T-cell (primary cell): ENCODE data around the gene XXYLT1. TPM values are rescaled to one million over a fixed set of nuclear protein-coding genes. Genes with fewer than 3 reads are reported as not detected.
A peak's percentile ranks its signal among the peaks of the same experiment; 100 is the strongest.

Source experiments
- ATAC-seq, 4 experiments: fragments of 200-7000 bp in 3 of 4; fragments of 150-1000 bp in 1 of 4; cut with Tn5 transposase; replicated peaks in 1 of 4; 1 replicate in 3 of 4; 2 replicates in 1 of 4; pipeline ENCODE4 v1.10.0; 2021; ENCODE audit warnings: moderate library complexity in 3 of 4, mild to moderate bottlenecking in 2 of 4, moderate number of reproducible peaks in 1 of 4
- CTCF ChIA-PET, 2 donors: fragments of 300-600 bp; sonication (Branson Sonifier 250); formaldehyde crosslinking; loops; one replicate each; lab custom pipeline; 2022; ENCODE audit warnings: antibody characterized with exemption in 2 of 2; lab: Charles Lee
- POLR2A ChIA-PET, 2 donors: fragments of 300-600 bp; sonication (Branson Sonifier 250); formaldehyde crosslinking; loops; one replicate each; lab custom pipeline; 2022; ENCODE audit warnings: antibody characterized with exemption in 2 of 2; lab: Charles Lee
- DNase-seq, 35 experiments: peaks; one replicate each; pipeline versions ENCODE4 v3.0.0 to v3.0.0-alpha.2; 2013 to 2023
- H3K27ac ChIP-seq: one replicate; pipeline ENCODE4 v1.5.1; 2013; ENCODE audit warnings: low read length
- H3K27me3 ChIP-seq, 2 experiments: replicated peaks in 1 of 2; 1 replicate in 1 of 2; 2 replicates in 1 of 2; pipeline versions ENCODE4 v1.6.1 to v1.7.0; 2013; ENCODE audit warnings: low read length in 1 of 2, mixed read lengths in 1 of 2; ENCODE audit not compliant: control insufficient read depth in 2 of 2, insufficient read depth in 2 of 2; ENCODE audit errors: extremely low read depth in 1 of 2
- H3K36me3 ChIP-seq, 2 donors: 1 replicate in 1 of 2; 2 replicates in 1 of 2; pipeline versions ENCODE4 v1.6.1 to v1.7.0; 2013; ENCODE audit warnings: low read length in 1 of 2; ENCODE audit not compliant: control insufficient read depth in 2 of 2, insufficient read depth in 1 of 2; ENCODE audit errors: extremely low read depth in 1 of 2
- H3K4me1 ChIP-seq, 2 experiments: 1 replicate in 1 of 2; 2 replicates in 1 of 2; pipeline versions ENCODE4 v1.6.1 to v1.7.0; 2013; ENCODE audit warnings: low read length in 2 of 2, mixed read lengths in 1 of 2; ENCODE audit not compliant: insufficient read depth in 2 of 2, control insufficient read depth in 1 of 2; ENCODE audit errors: extremely low read depth in 1 of 2
- H3K4me3 ChIP-seq, 2 donors: 1 replicate in 1 of 2; 2 replicates in 1 of 2; pipeline versions ENCODE4 v1.5.1 to v1.7.0; 2013; ENCODE audit warnings: mild to moderate bottlenecking in 2 of 2, low read length in 1 of 2, moderate library complexity in 1 of 2; ENCODE audit not compliant: control insufficient read depth in 1 of 2; ENCODE audit errors: extremely low read depth in 1 of 2
- H3K9me3 ChIP-seq: 2 replicates; pipeline ENCODE4 v1.7.0; 2013
- H3K27ac Mint-ChIP-seq, 2 donors: one replicate each; pipeline ENCODE4 v1.8.0; 2020 to 2021; ENCODE audit warnings: mild to moderate bottlenecking in 2 of 2, mixed read lengths in 2 of 2
- H3K27me3 Mint-ChIP-seq, 2 donors: one replicate each; pipeline ENCODE4 v1.8.0; 2021 to 2022; ENCODE audit warnings: mixed read lengths in 2 of 2
- H3K36me3 Mint-ChIP-seq: one replicate; pipeline ENCODE4 v1.8.0; 2021; ENCODE audit warnings: mixed read lengths
- H3K4me1 Mint-ChIP-seq, 3 donors: one replicate each; pipeline ENCODE4 v1.8.0; 2020 to 2022; ENCODE audit warnings: mixed read lengths in 3 of 3, mild to moderate bottlenecking in 1 of 3
- H3K4me3 Mint-ChIP-seq, 3 donors: one replicate each; pipeline ENCODE4 v1.8.0; 2020 to 2022; ENCODE audit warnings: mild to moderate bottlenecking in 3 of 3, mixed read lengths in 3 of 3, moderate library complexity in 3 of 3
- H3K9me3 Mint-ChIP-seq, 3 donors: one replicate each; pipeline ENCODE4 v1.8.0; 2020 to 2022; ENCODE audit warnings: mixed read lengths in 3 of 3
- WGBS: methylation state at CpG from one replicate; pipeline ENCODE4 v1.1.5; 2013; ENCODE audit warnings: missing lambda C conversion rate; ENCODE audit not compliant: insufficient coverage; 5-methylcytosine and 5-hydroxymethylcytosine counted together
- total RNA-seq, 35 experiments: library from RNA in 6 of 35; stranded (reverse) in 6 of 35; fragments of 120-200 nt in 1 of 35; gene quantifications; one replicate each; pipeline versions ENCODE4 v1.2.1 to v1.2.4 and lab custom pipeline; 2013 to 2026

XXYLT1 gene
- total RNA-seq, 5 donors from 2014 or later (not counting 1 experiment from before 2014, with no cell fraction given): 4.6 to 9.1 (median 5.7) TPM

GRCh38 chr3:195139091-195139875 is 131.7 kb downstream of the XXYLT1 start:
- ChIA-PET POLR2A (no interaction called here), CTCF (no interaction called here)
- Histone ChIP-seq H3K9me3 (no peaks in the 10 kb centered on the region), H3K36me3 (peaks cover 0 to 5% of the 10 kb centered on the region in 2 donors), H3K27me3 (no peaks in the 10 kb centered on the region), H3K4me3 (peak overlapping the region in 1 of 2 donors; percentile 33), H3K27ac (peak overlapping the region; percentile 77), H3K4me1 (no peaks in the 10 kb centered on the region)
- 59% methylated on average over 10 of the region's 13 CpGs for WGBS
- H3K4me1 Mint-ChIP-seq: no peaks in the 10 kb centered on the region
- no peak overlapping the region for H3K27ac Mint-ChIP-seq
- H3K36me3 Mint-ChIP-seq: peaks cover 31% of the 10 kb centered on the region
- peaks cover 14 to 21% (median 14%) of the 10 kb centered on the region in 3 donors for H3K9me3 Mint-ChIP-seq
- H3K27me3 Mint-ChIP-seq: no peaks in the 10 kb centered on the region
- no peak for ATAC-seq
- H3K4me3 Mint-ChIP-seq: no peak overlapping the region
- DNase-seq: no peak

- Mint-ChIP-seq H3K4me3 (no peak overlapping the region), H3K36me3 (peaks cover 28% of the 10 kb centered on the region), H3K27ac (no peak overlapping the region), H3K9me3 (peaks cover 14 to 21% (median 14%) of the 10 kb centered on the region in 3 donors), H3K4me1 (peaks cover 0 to 3% (median 0%) of the 10 kb centered on the region in 3 donors), H3K27me3 (no peaks in the 10 kb centered on the region)
- Histone ChIP-seq H3K36me3 (peaks cover 0 to 5% of the 10 kb centered on the region in 2 donors), H3K27me3 (no peaks in the 10 kb centered on the region), H3K27ac (no peak overlapping the region), H3K4me1 (no peaks in the 10 kb centered on the region), H3K9me3 (no peaks in the 10 kb centered on the region), H3K4me3 (no peak overlapping the region)
- ChIA-PET POLR2A (no interaction called here), CTCF (no interaction called here)
- ATAC-seq: no peak
- no peak for DNase-seq
- 97% methylated on average over 6 of the region's 11 CpGs for WGBS
These were observed 133.0 kb downstream of the XXYLT1 start for GRCh38 chr3:195137638-195138588.

DNA sequence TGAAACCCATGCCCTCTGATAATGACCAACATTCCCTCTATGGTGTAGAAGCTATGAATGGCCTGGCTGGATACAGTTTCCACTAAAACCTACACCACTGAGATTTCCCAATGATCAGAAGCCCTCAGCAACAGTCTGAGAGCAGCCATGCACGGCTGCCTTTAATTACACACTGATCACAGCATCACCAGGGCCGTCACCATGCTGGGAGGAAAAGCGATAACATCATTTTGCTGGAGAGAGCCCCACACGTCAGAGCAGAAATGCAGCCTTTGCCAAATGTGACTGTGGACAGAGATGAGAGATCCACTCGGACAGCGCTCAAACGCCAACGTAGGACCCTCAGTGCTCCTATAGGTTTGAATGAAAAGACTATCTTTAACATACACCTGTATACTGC is 135.0 kb downstream of the XXYLT1 start:
- Histone ChIP-seq H3K4me1 (no peaks in the 10 kb centered on the region), H3K36me3 (no peaks in the 10 kb centered on the region), H3K27me3 (no peaks in the 10 kb centered on the region), H3K9me3 (no peaks in the 10 kb centered on the region), H3K4me3 (no peak overlapping the region), H3K27ac (no peak overlapping the region)
- ChIA-PET CTCF (no interaction called here), POLR2A (interaction anchor here in 1 of 2 donors (0.6 kb wide), 1 partner anchor 72 kb away, joined by 3 read pairs; no protein-coding TSS in a partner anchor)
- Mint-ChIP-seq H3K27me3 (no peaks in the 10 kb centered on the region), H3K4me3 (no peak overlapping the region), H3K27ac (no peak overlapping the region), H3K4me1 (peaks cover 0 to 7% (median 0%) of the 10 kb centered on the region in 3 donors), H3K36me3 (peaks cover 11% of the 10 kb centered on the region), H3K9me3 (peaks cover 5 to 7% (median 6%) of the 10 kb centered on the region in 3 donors)
- WGBS: 87% methylated on average over 2 of the region's 8 CpGs
- ATAC-seq (no peak), DNase-seq (no peak)

- ATAC-seq (no peak), DNase-seq (no peak)
- Histone ChIP-seq H3K4me3 (no peak overlapping the region), H3K36me3 (no peaks in the 10 kb centered on the region), H3K4me1 (peaks cover 0 to 8% of the 10 kb centered on the region in 2 experiments), H3K27ac (no peak overlapping the region), H3K27me3 (no peaks in the 10 kb centered on the region), H3K9me3 (no peaks in the 10 kb centered on the region)
- H3K4me3 Mint-ChIP-seq: no peak overlapping the region
- H3K9me3 Mint-ChIP-seq: no peaks in the 10 kb centered on the region
- H3K36me3 Mint-ChIP-seq: peaks cover 4% of the 10 kb centered on the region
- no peak overlapping the region for H3K27ac Mint-ChIP-seq
- ChIA-PET CTCF (no interaction called here), POLR2A (no interaction called here)
- peaks cover 4 to 20% (median 12%) of the 10 kb centered on the region in 3 donors for H3K4me1 Mint-ChIP-seq
- WGBS: 96% methylated on average over 6 of the region's 6 CpGs
- H3K27me3 Mint-ChIP-seq: no peaks in the 10 kb centered on the region
These were observed 136.5 kb downstream of the XXYLT1 start for GRCh38 chr3:195134431-195134830.

GRCh38 chr3:195133462-195133861 is 137.5 kb downstream of the XXYLT1 start:
- H3K4me1 ChIP-seq: peaks cover 0 to 9% of the 10 kb centered on the region in 2 experiments
- no peaks in the 10 kb centered on the region for H3K9me3 ChIP-seq
- ChIA-PET CTCF (no interaction called here), POLR2A (interaction anchor here in 1 of 2 donors (0.6 kb wide), 1 partner anchor 374 kb away, joined by 7 read pairs; no protein-coding TSS in a partner anchor)
- Mint-ChIP-seq H3K27ac (no peak overlapping the region), H3K4me3 (no peak overlapping the region), H3K4me1 (peaks cover 12 to 29% (median 20%) of the 10 kb centered on the region in 3 donors), H3K36me3 (peaks cover 4% of the 10 kb centered on the region), H3K9me3 (no peaks in the 10 kb centered on the region), H3K27me3 (no peaks in the 10 kb centered on the region)
- H3K4me3 ChIP-seq: no peak overlapping the region
- no peaks in the 10 kb centered on the region for H3K36me3 ChIP-seq
- peak; percentile 38 to 93 (median 55) for ATAC-seq
- H3K27me3 ChIP-seq: no peaks in the 10 kb centered on the region
- WGBS: 38% methylated on average over 12 of the region's 12 CpGs
- DNase-seq: peak in 33 of 35 experiments; percentile 8 to 72 (median 27)
- peak overlapping the region; percentile 50 for H3K27ac ChIP-seq

DNA sequence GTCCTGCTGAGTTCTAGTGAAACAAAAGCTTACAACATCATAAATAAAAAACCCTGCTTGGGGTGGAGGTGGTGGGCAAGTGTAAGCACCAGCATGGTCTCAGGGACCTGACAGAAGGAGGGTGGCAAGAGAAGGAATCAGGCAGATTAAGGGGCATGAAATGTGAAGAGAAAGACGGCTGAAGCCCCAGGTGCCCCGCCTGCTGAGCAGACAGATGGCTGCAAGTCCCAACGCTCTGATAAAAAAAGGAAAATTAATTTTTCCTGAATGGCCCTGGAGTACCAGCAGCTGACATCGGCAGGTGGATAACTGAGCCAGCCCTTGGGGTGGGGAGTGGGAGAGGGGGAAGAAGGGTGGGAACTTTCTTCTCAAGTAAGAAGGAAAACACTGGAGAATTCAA is 137.9 kb downstream of the XXYLT1 start:
- Histone ChIP-seq H3K27ac (peak overlapping the region; percentile 2), H3K9me3 (no peaks in the 10 kb centered on the region), H3K36me3 (no peaks in the 10 kb centered on the region), H3K4me1 (peaks cover 0 to 14% of the 10 kb centered on the region in 2 experiments), H3K27me3 (no peaks in the 10 kb centered on the region), H3K4me3 (no peak overlapping the region)
- peaks cover 4% of the 10 kb centered on the region for H3K36me3 Mint-ChIP-seq
- no peak overlapping the region for H3K4me3 Mint-ChIP-seq
- no peaks in the 10 kb centered on the region for H3K9me3 Mint-ChIP-seq
- H3K4me1 Mint-ChIP-seq: peaks cover 16 to 33% (median 25%) of the 10 kb centered on the region in 3 donors
- ATAC-seq: no peak
- H3K27ac Mint-ChIP-seq: no peak overlapping the region
- H3K27me3 Mint-ChIP-seq: no peaks in the 10 kb centered on the region
- ChIA-PET CTCF (no interaction called here), POLR2A (no interaction called here)
- WGBS: 84% methylated on average over 4 of the region's 4 CpGs
- DNase-seq: no peak
